OCI-LY1 (cell line): Measurements from ENCODE around the gene VRTN.

Experiments used
- H2AFZ ChIP-seq: fragments of 200-600 bp; sonication (generic), shearing (Covaris generic); 2 replicates; pipeline ENCODE4 v1.6.0; 2014; ENCODE audit warnings: antibody characterized with exemption, mild to moderate bottlenecking, low read length
- H3F3A ChIP-seq: fragments of 200-600 bp; sonication (generic), shearing (Covaris generic); 2 replicates; pipeline ENCODE4 v1.6.0; 2014; ENCODE audit warnings: mild to moderate bottlenecking, antibody characterized with exemption, low read length, moderate library complexity; ENCODE audit not compliant: insufficient read depth
- H3K27ac ChIP-seq: fragments of 200-600 bp; sonication (generic); 2 replicates; pipeline ENCODE4 v1.5.1; 2014; ENCODE audit warnings: low read length, mixed run types, mild to moderate bottlenecking, low read depth; ENCODE audit not compliant: poor library complexity, severe bottlenecking
- H3K27me3 ChIP-seq: fragments of 200-600 bp; sonication (generic); 2 replicates; pipeline ENCODE4 v1.6.0; 2014; ENCODE audit warnings: antibody characterized with exemption, mild to moderate bottlenecking, low read length, moderate library complexity; ENCODE audit not compliant: insufficient read depth
- H3K36me3 ChIP-seq: fragments of 200-600 bp; sonication (generic); 2 replicates; pipeline ENCODE4 v1.6.1; 2014; ENCODE audit warnings: mild to moderate bottlenecking, antibody characterized with exemption, low read length, moderate library complexity, mixed read lengths; ENCODE audit not compliant: insufficient read depth
- H3K4me1 ChIP-seq: fragments of 200-600 bp; sonication (generic); 2 replicates; pipeline ENCODE4 v1.5.1; 2014; ENCODE audit warnings: mild to moderate bottlenecking, low read length, moderate library complexity; ENCODE audit not compliant: insufficient read depth, severe bottlenecking
- H3K4me2 ChIP-seq: fragments of 200-600 bp; sonication (generic), shearing (Covaris generic); 2 replicates; pipeline ENCODE4 v1.6.1; 2014; ENCODE audit warnings: low read length
- H3K4me3 ChIP-seq: fragments of 200-600 bp; sonication (generic); 2 replicates; pipeline ENCODE4 v1.5.1; 2014; ENCODE audit warnings: low read length, low read depth, mild to moderate bottlenecking, mixed read lengths; ENCODE audit not compliant: poor library complexity, severe bottlenecking
- H3K79me2 ChIP-seq: fragments of 200-600 bp; shearing (Covaris generic); 2 replicates; pipeline ENCODE4 v1.6.1; 2016; ENCODE audit warnings: mixed run types, low read length, mixed read lengths; ENCODE audit not compliant: insufficient read depth
- H3K9ac ChIP-seq: fragments of 200-600 bp; sonication (generic), shearing (Covaris generic); 2 replicates; pipeline ENCODE4 v1.6.1; 2014; ENCODE audit warnings: mild to moderate bottlenecking, low read length, mixed read lengths
- H3K9me2 ChIP-seq: fragments of 200-600 bp; sonication (generic), shearing (Covaris generic); 2 replicates; pipeline ENCODE4 v1.6.1; 2014; ENCODE audit warnings: low read depth, mild to moderate bottlenecking, low read length, mixed read lengths
- H3K9me3 ChIP-seq: fragments of 200-600 bp; shearing (Covaris generic); 2 replicates; pipeline ENCODE4 v1.6.1; 2014; ENCODE audit warnings: low read length, mixed read lengths
- H4K20me1 ChIP-seq: fragments of 200-600 bp; sonication (generic), shearing (Covaris generic); 2 replicates; pipeline ENCODE4 v1.6.0; 2016; ENCODE audit warnings: mild to moderate bottlenecking, low read length; ENCODE audit not compliant: insufficient read depth
- CTCF ChIP-seq: fragments of 200-600 bp; sonication (generic), shearing (Covaris generic); IDR thresholded peaks from 2 replicates; pipeline ENCODE4 v1.5.1; 2017; ENCODE audit warnings: mild to moderate bottlenecking, antibody characterized with exemption, low read length, moderate library complexity, mixed read lengths
- EZH2 ChIP-seq: fragments of 200-600 bp; sonication (generic), shearing (Covaris generic); IDR thresholded peaks from 2 replicates; pipeline ENCODE4 v1.8.0; 2017; ENCODE audit warnings: borderline replicate concordance, mixed run types, mild to moderate bottlenecking, antibody characterized with exemption, low read length, moderate library complexity, mixed read lengths

The VRTN gene

GRCh38 chr14:74400919-74401503 is 52.7 kb downstream of the VRTN start:
- no peak overlapping the region for H2AFZ ChIP-seq

DNA sequence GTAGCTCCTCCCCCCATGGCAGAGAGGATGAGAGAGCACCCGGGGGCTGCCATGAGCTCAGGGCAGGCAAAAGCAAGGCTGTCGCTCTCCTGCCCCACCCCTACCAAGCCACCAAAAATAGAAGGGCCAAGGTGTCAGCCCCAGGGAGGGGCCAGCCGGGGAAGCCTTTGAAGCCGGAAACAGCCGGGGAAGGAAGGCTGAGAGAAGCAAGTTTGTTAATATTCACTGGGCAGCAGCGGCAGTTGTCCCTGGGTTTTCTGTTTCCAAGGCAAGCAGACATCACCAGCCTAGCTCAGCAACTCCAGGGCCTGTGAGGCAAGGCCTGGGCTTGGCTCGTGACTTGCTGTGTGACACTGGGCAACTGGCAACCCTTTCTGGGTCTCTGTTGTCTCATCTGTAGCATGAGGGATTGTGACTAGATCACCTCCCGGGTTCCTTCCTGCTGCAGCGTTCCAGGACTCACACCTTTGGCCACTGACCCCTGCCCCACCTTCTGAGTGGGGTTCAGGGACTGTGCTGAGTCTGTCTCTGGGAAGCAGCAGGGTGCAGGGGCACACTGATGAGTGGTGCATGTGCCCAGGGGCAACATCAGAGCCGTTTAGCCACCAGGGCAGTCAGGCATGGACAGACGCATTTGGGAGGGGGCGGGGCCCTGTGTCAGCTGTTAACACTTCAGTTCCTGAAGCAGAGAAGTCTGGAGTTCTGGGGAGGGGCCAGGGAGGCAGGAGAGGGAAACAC is 53.4 kb downstream of the VRTN start:
- H3K27ac ChIP-seq: peak overlapping the region; percentile 59
- no peaks in the 10 kb centered on the region for H3K79me2 ChIP-seq
- H3K9me3 ChIP-seq: no peaks in the 10 kb centered on the region
- H3K9ac ChIP-seq: peak overlapping the region; percentile 37; the same call in 1 of the 2 replicates
- H3K27me3 ChIP-seq: no peaks in the 10 kb centered on the region
- H4K20me1 ChIP-seq: no peaks in the 10 kb centered on the region
- peaks cover 32% of the 10 kb centered on the region for H3K4me1 ChIP-seq
- H3K4me3 ChIP-seq: peak overlapping the region; percentile 27
- peak overlapping the region; percentile 57 for H3K4me2 ChIP-seq
- no peak for TF ChIP-seq CTCF
- no peak for TF ChIP-seq EZH2
- H2AFZ ChIP-seq: no peak overlapping the region
- no peaks in the 10 kb centered on the region for H3K9me2 ChIP-seq
- no peaks in the 10 kb centered on the region for H3K36me3 ChIP-seq
- H3F3A ChIP-seq: no peaks in the 10 kb centered on the region

More at GRCh38 chr14:74400919-74401503, 52.7 kb downstream of the VRTN start:
- H3K4me2 ChIP-seq: peak overlapping the region; percentile 57
- H4K20me1 ChIP-seq: no peaks in the 10 kb centered on the region
- H3K79me2 ChIP-seq: no peaks in the 10 kb centered on the region
- H3K4me1 ChIP-seq: peaks cover 32% of the 10 kb centered on the region
- H3K9me3 ChIP-seq: no peaks in the 10 kb centered on the region
- H3K36me3 ChIP-seq: no peaks in the 10 kb centered on the region
- no peaks in the 10 kb centered on the region for H3K9me2 ChIP-seq
- no peaks in the 10 kb centered on the region for H3K27me3 ChIP-seq
- H3K4me3 ChIP-seq: no peak overlapping the region
- no peaks in the 10 kb centered on the region for H3F3A ChIP-seq
- H3K9ac ChIP-seq: no peak overlapping the region
- no peak overlapping the region for H3K27ac ChIP-seq
- TF ChIP-seq EZH2 (no peak), CTCF (no peak)

- Histone ChIP-seq H3K4me1 (peaks cover 32% of the 10 kb centered on the region), H3K27ac (peak overlapping the region; percentile 59), H3K9me3 (no peaks in the 10 kb centered on the region), H3K27me3 (no peaks in the 10 kb centered on the region), H2AFZ (no peak overlapping the region), H3K4me3 (no peak overlapping the region), H4K20me1 (no peaks in the 10 kb centered on the region), H3K36me3 (no peaks in the 10 kb centered on the region), H3K4me2 (peak overlapping the region; percentile 57), H3K9me2 (no peaks in the 10 kb centered on the region), H3K79me2 (no peaks in the 10 kb centered on the region), H3F3A (no peaks in the 10 kb centered on the region), H3K9ac (no peak overlapping the region; the same call in 1 of the 2 replicates)
- TF ChIP-seq EZH2: no peak
- TF ChIP-seq CTCF: no peak
Observed at GRCh38 chr14:74402401-74403251, 54.4 kb downstream of the VRTN start.
